Liver (tissue), 9 donors: ENCODE data around the gene STIM2. TPM values are rescaled to one million over a fixed set of nuclear protein-coding genes. Genes with fewer than 3 reads are reported as not detected.

Experiments used
- DNase-seq: peaks from one replicate; pipeline ENCODE4 v3.0.0-alpha.2; 2017; ENCODE audit warnings: low spot score
- H3K27ac ChIP-seq, 2 donors: one replicate each; pipeline ENCODE4 v1.7.0; 2013; ENCODE audit warnings: inconsistent platforms in 2 of 2, low read length in 2 of 2, control low read depth in 1 of 2, low read depth in 1 of 2, mild to moderate bottlenecking in 1 of 2
- H3K27me3 ChIP-seq, 4 donors: one replicate each; pipeline versions ENCODE4 v1.6.1 to v1.7.0; 2013; ENCODE audit warnings: low read length in 3 of 4, inconsistent platforms in 1 of 4, mild to moderate bottlenecking in 1 of 4, moderate library complexity in 1 of 4; ENCODE audit not compliant: control insufficient read depth in 4 of 4, insufficient read depth in 4 of 4
- H3K36me3 ChIP-seq, 4 donors: one replicate each; pipeline versions ENCODE4 v1.6.1 to v1.7.0; 2013; ENCODE audit warnings: low read length in 3 of 4, mild to moderate bottlenecking in 3 of 4, low read depth in 1 of 4, moderate library complexity in 1 of 4; ENCODE audit not compliant: control insufficient read depth in 4 of 4, insufficient read depth in 3 of 4
- H3K4me1 ChIP-seq, 4 donors: one replicate each; pipeline versions ENCODE4 v1.6.1 to v1.7.0; 2013; ENCODE audit warnings: low read length in 3 of 4, mild to moderate bottlenecking in 3 of 4, moderate library complexity in 1 of 4; ENCODE audit not compliant: control insufficient read depth in 4 of 4, insufficient read depth in 4 of 4
- H3K4me3 ChIP-seq, 3 donors: one replicate each; pipeline versions ENCODE4 v1.6.1 to v1.7.0; 2013; ENCODE audit warnings: low read length in 3 of 3, control low read depth in 1 of 3, low read depth in 1 of 3, mild to moderate bottlenecking in 1 of 3
- H3K9ac ChIP-seq, 2 donors: one replicate each; pipeline ENCODE4 v1.7.0; 2013; ENCODE audit warnings: low read length in 2 of 2, mild to moderate bottlenecking in 2 of 2, moderate library complexity in 2 of 2, control low read depth in 1 of 2, low read depth in 1 of 2
- H3K9me3 ChIP-seq, 4 donors: one replicate each; pipeline versions ENCODE4 v1.6.1 to v1.7.0; 2013; ENCODE audit warnings: low read length in 3 of 4; ENCODE audit not compliant: control insufficient read depth in 4 of 4
- ATF3 ChIP-seq: IDR thresholded peaks from 2 replicates; pipeline ENCODE4 v1.6.1; 2016; ENCODE audit warnings: antibody characterized with exemption
- CTCF ChIP-seq: fragments of 150-350 bp; IDR thresholded peaks from 2 replicates; pipeline ENCODE4 v1.5.1; 2017; ENCODE audit warnings: improper control_type of control experiment, low read depth, low read length; ENCODE audit not compliant: missing input control
- EGR1 ChIP-seq, 2 donors: IDR thresholded peaks; 2 replicates each; pipeline ENCODE4 v1.6.1; 2016 to 2018; ENCODE audit warnings: antibody characterized with exemption in 2 of 2, low read depth in 2 of 2
- FOXA1 ChIP-seq: IDR thresholded peaks from 2 replicates; pipeline ENCODE4 v1.6.1; 2016; ENCODE audit warnings: antibody characterized with exemption
- FOXA2 ChIP-seq: IDR thresholded peaks from 2 replicates; pipeline ENCODE4 v1.6.1; 2016; ENCODE audit warnings: antibody characterized with exemption
- GABPA ChIP-seq, 2 donors: IDR thresholded peaks in 1 of 2; conservative IDR thresholded peaks in 1 of 2; 2 replicates each; pipeline ENCODE4 v1.6.1; 2016; ENCODE audit warnings: antibody characterized with exemption in 2 of 2, mild to moderate bottlenecking in 1 of 2, moderate library complexity in 1 of 2
- HNF4A ChIP-seq, 2 donors: conservative IDR thresholded peaks; 2 replicates each; pipeline ENCODE4 v1.6.1; 2016; ENCODE audit warnings: antibody characterized with exemption in 2 of 2, mild to moderate bottlenecking in 2 of 2
- HNF4G ChIP-seq: IDR thresholded peaks from 2 replicates; pipeline ENCODE4 v1.6.1; 2016; ENCODE audit warnings: antibody characterized with exemption
- JUND ChIP-seq, 2 donors: IDR thresholded peaks; 2 replicates each; pipeline ENCODE4 v1.6.1; 2016; ENCODE audit warnings: antibody characterized with exemption in 2 of 2
- MAX ChIP-seq: IDR thresholded peaks from 2 replicates; pipeline ENCODE4 v1.6.1; 2016; ENCODE audit warnings: antibody characterized with exemption
- NR2F2 ChIP-seq: IDR thresholded peaks from 2 replicates; pipeline ENCODE4 v1.6.1; 2016; ENCODE audit warnings: antibody characterized with exemption
- RAD21 ChIP-seq, 2 donors: IDR thresholded peaks; 2 replicates each; pipeline ENCODE4 v1.6.1; 2016; ENCODE audit warnings: antibody characterized with exemption in 2 of 2, mild to moderate bottlenecking in 2 of 2
- REST ChIP-seq: IDR thresholded peaks from 2 replicates; pipeline ENCODE4 v1.6.1; 2016; ENCODE audit warnings: antibody characterized with exemption, mild to moderate bottlenecking
- RXRA ChIP-seq, 2 donors: IDR thresholded peaks; 2 replicates each; pipeline ENCODE4 v1.6.1; 2017 to 2018; ENCODE audit warnings: antibody characterized with exemption in 2 of 2, mild to moderate bottlenecking in 1 of 2
- SP1 ChIP-seq: IDR thresholded peaks from 2 replicates; pipeline ENCODE4 v1.6.1; 2018; ENCODE audit warnings: antibody characterized with exemption, mild to moderate bottlenecking
- TAF1 ChIP-seq: conservative IDR thresholded peaks from 2 replicates; pipeline ENCODE4 v1.6.1; 2016; ENCODE audit warnings: antibody characterized with exemption, mild to moderate bottlenecking
- YY1 ChIP-seq: IDR thresholded peaks from 2 replicates; pipeline ENCODE4 v1.6.1; 2016; ENCODE audit warnings: antibody characterized with exemption, mild to moderate bottlenecking
- ZBTB33 ChIP-seq: IDR thresholded peaks from 2 replicates; pipeline ENCODE4 v1.6.1; 2016; ENCODE audit warnings: antibody characterized with exemption
- WGBS: extraction: QIAGEN DNeasy Blood & Tissue Kit; methylation state at CpG from one replicate; pipeline ENCODE4 v1.1.7; 2013; 5-methylcytosine and 5-hydroxymethylcytosine counted together
- polyA plus RNA-seq, 2 donors: library from polyadenylated mRNA; stranded (reverse) in 1 of 2; unstranded in 1 of 2; fragments of 200-250 nt in 1 of 2; fragments of >200 nt in 1 of 2; fragmentation: Nextera tagmentation in 1 of 2; extraction: Ambion mirVana in 1 of 2; gene quantifications; one replicate each; pipeline versions ENCODE4 v1.2.1 to v1.2.3, GENCODE V29; 2013 to 2015
- total RNA-seq, 2 donors: library from RNA; depleted of rRNA; stranded (reverse); fragments of >200 nt; gene quantifications; one replicate each; pipeline ENCODE4 v1.2.3, GENCODE V29; 2014
- donor health status: healthy.
- donor health status: healthy.
- donor health status: healthy.
- donor health status: healthy.
- donor health status: healthy.

Gene STIM2
- total and polyA plus RNA-seq, 4 donors, result 5.4 to 11.1 (median 6.9) TPM

- Histone ChIP-seq H3K27ac (no peak overlapping the region), H3K9me3 (no peaks in the 10 kb centered on the region), H3K9ac (no peak overlapping the region), H3K4me3 (no peak overlapping the region), H3K4me1 (peaks cover 0 to 22% (median 0%) of the 10 kb centered on the region in 4 donors), H3K36me3 (no peaks in the 10 kb centered on the region), H3K27me3 (no peaks in the 10 kb centered on the region)
- TF ChIP-seq JUND (IDR thresholded peaks at IDR 0.05) (no peak), FOXA1 (no peak), RAD21 (IDR thresholded peaks at IDR 0.05) (peak in 1 of 2 donors; percentile 19), YY1 (peak; percentile 24), HNF4G (no peak), NR2F2 (no peak), ATF3 (no peak)
- 70% methylated on average over 3 of the region's 3 CpGs for WGBS
- no peak for DNase-seq
These were observed 7.5 kb downstream of the STIM2 start for GRCh38 chr4:26867914-26868684.

GRCh38 chr4:26870576-26871262 lies 10.1 kb downstream of the STIM2 start:
- no peaks in the 10 kb centered on the region for H3K9me3 ChIP-seq
- peaks cover 0 to 3% (median 0%) of the 10 kb centered on the region in 4 donors for H3K4me1 ChIP-seq
- DNase-seq, result no peak
- WGBS, result 95% methylated on average over 2 of the region's 2 CpGs
- TF ChIP-seq EGR1 (IDR thresholded peaks at IDR 0.05; ENCODE audit: low read depth in 2 of 2), result no peak
- no peak for TF ChIP-seq REST
- TF ChIP-seq YY1, result no peak
- TF ChIP-seq RXRA (IDR thresholded peaks at IDR 0.05), result no peak
- no peak for TF ChIP-seq JUND (IDR thresholded peaks at IDR 0.05)
- no peak for TF ChIP-seq MAX
- TF ChIP-seq FOXA2, result no peak
- TF ChIP-seq NR2F2, result no peak
- no peak for TF ChIP-seq ZBTB33
- TF ChIP-seq TAF1, result no peak
- no peak for TF ChIP-seq ATF3
- no peak for TF ChIP-seq CTCF
- no peak for TF ChIP-seq SP1
- no peak for TF ChIP-seq HNF4A (conservative IDR thresholded peaks at IDR 0.05)
- no peak for TF ChIP-seq GABPA (IDR thresholded peaks at IDR 0.05 in 1 of 2, conservative IDR thresholded peaks at IDR 0.05 in 1 of 2)
- no peak for TF ChIP-seq FOXA1
- TF ChIP-seq HNF4G, result no peak
- no peak for TF ChIP-seq RAD21 (IDR thresholded peaks at IDR 0.05)
- H3K36me3 ChIP-seq, result no peaks in the 10 kb centered on the region
- no peak overlapping the region for H3K4me3 ChIP-seq
- no peaks in the 10 kb centered on the region for H3K27me3 ChIP-seq
- no peak overlapping the region for H3K9ac ChIP-seq
- no peak overlapping the region for H3K27ac ChIP-seq
